ENCODE results near the gene ACIN1. TPM values are rescaled to one million over a fixed set of nuclear protein-coding genes. Genes with fewer than 3 reads are reported as not detected.

The ACIN1 gene
- total and polyA plus RNA-seq, 2 of the 13 experiments (the other 11 are each of a cell fraction or from before 2014, with no cell fraction given) = 165 to 183 TPM

- H3K4me1 ChIP-seq (ENCODE audit: insufficient read depth, low read length) = peaks cover 21% of the 10 kb centered on the region
- in situ Hi-C loops (cut with HindIII; ENCODE audit: extremely low pct_ligation_motif_present, low pct_unique_long_range_greater_than_20kb) = no loop called here
- DNase-seq (ENCODE audit: low spot score) (no peak), FAIRE-seq (no peak), ATAC-seq (no peak)
- 0 out of 2 replicates have a peak, but pooled peaks cover 6% of the 10 kb centered on the region for H4K20me1 ChIP-seq (ENCODE audit: insufficient read depth, low read length)
- H3K4me2 ChIP-seq (ENCODE audit: low read depth, low read length) = no peak overlapping the region
- H2AFZ ChIP-seq (ENCODE audit: low read length) = no peak overlapping the region
- ChIA-PET CTCF (ENCODE audit: low intra/inter-chr PET ratio, low total read pairs) (no interaction called here), POLR2A (interaction anchor here (0.7 to 15.1 kb wide), 9 partner anchors 10 to 48 kb away, joined by 3 to 203 read pairs (median 4); partner anchors contain the start of genes AJUBA and PSMB5)
- no TSS peak for BruUV-seq (replicated peaks)
- H3K9me3 ChIP-seq (ENCODE audit: low read length) = no peaks in the 10 kb centered on the region
- 99% methylated on average over 2 of the region's 2 CpGs for whole genome bisulfite sequencing (ENCODE audit: low lambda C conversion rate)
- no peak overlapping the region for H3K9ac ChIP-seq (ENCODE audit: insufficient read depth, low read depth, low read length)
- H3K36me3 ChIP-seq (replicated peaks in 1 of 2; ENCODE audit: control insufficient read depth in 1 of 2, insufficient read depth in 2 of 2, low read length in 2 of 2) = peaks cover 16 to 30% of the 10 kb centered on the region in 2 experiments
- intact Hi-C loops (cut with micrococcal nuclease; ENCODE audit: unreplicated experiment) = no loop called here
- H3K4me3 ChIP-seq (replicated peaks in 1 of 3; ENCODE audit: insufficient read depth in 1 of 3, low read depth in 2 of 3, low read length in 3 of 3) = no peak overlapping the region
- no peaks in the 10 kb centered on the region for H3K27me3 ChIP-seq (ENCODE audit: control insufficient read depth in 1 of 2, insufficient read depth in 2 of 2, low read length in 2 of 2)
- peaks cover 7% of the 10 kb centered on the region for H3K79me2 ChIP-seq (ENCODE audit: insufficient read depth, low read length)
- H3K27ac ChIP-seq (ENCODE audit: extremely low read length, insufficient read depth, low read length) = no peak overlapping the region
- no peak for TF ChIP-seq ZSCAN29 (CRISPR knock-in tag; conservative IDR thresholded peaks at IDR 0.05)
- TF ChIP-seq, protein P1, sequence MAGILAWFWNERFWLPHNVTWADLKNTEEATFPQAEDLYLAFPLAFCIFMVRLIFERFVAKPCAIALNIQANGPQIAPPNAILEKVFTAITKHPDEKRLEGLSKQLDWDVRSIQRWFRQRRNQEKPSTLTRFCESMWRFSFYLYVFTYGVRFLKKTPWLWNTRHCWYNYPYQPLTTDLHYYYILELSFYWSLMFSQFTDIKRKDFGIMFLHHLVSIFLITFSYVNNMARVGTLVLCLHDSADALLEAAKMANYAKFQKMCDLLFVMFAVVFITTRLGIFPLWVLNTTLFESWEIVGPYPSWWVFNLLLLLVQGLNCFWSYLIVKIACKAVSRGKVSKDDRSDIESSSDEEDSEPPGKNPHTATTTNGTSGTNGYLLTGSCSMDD (CRISPR knock-in tag; IDR thresholded peaks at IDR 0.05) = no peak
- no peak for TF ChIP-seq SMC3 (IDR thresholded peaks at IDR 0.05; ENCODE audit: low read length)
- TF ChIP-seq FOSL1 (CRISPR knock-in tag; IDR thresholded peaks at IDR 0.05; ENCODE audit: borderline replicate concordance) = no peak
- no peak for TF ChIP-seq ZNF563 (CRISPR knock-in tag; IDR thresholded peaks at IDR 0.05)
- TF ChIP-seq WIZ (CRISPR knock-in tag; IDR thresholded peaks at IDR 0.05) = no peak
- TF ChIP-seq IKZF1 (IDR thresholded peaks at IDR 0.05) = no peak
- peak; percentile 35; the same call in 1 of the 2 replicates for TF ChIP-seq GFI1 (CRISPR knock-in tag; IDR thresholded peaks at IDR 0.05; ENCODE audit: borderline replicate concordance)
- no peak for TF ChIP-seq PCBP2 (optimal IDR thresholded peaks at IDR 0.05; ENCODE audit: low read depth, low read length, poor library complexity, severe bottlenecking)
- TF ChIP-seq SRF (IDR thresholded peaks at IDR 0.05; ENCODE audit: low read depth, low read length) = no peak
- TF ChIP-seq, protein P2, sequence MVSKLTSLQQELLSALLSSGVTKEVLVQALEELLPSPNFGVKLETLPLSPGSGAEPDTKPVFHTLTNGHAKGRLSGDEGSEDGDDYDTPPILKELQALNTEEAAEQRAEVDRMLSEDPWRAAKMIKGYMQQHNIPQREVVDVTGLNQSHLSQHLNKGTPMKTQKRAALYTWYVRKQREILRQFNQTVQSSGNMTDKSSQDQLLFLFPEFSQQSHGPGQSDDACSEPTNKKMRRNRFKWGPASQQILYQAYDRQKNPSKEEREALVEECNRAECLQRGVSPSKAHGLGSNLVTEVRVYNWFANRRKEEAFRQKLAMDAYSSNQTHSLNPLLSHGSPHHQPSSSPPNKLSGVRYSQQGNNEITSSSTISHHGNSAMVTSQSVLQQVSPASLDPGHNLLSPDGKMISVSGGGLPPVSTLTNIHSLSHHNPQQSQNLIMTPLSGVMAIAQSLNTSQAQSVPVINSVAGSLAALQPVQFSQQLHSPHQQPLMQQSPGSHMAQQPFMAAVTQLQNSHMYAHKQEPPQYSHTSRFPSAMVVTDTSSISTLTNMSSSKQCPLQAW (CRISPR knock-in tag; IDR thresholded peaks at IDR 0.05) = no peak
- TF ChIP-seq MAF1 (CRISPR knock-in tag; IDR thresholded peaks at IDR 0.05; ENCODE audit: borderline replicate concordance) = no peak
- TF ChIP-seq POLR2A (IDR thresholded peaks at IDR 0.05; ENCODE audit: insufficient read depth in 1 of 2, low read depth in 2 of 2, low read length in 2 of 2) = peak in 1 of 2 experiments; percentile 47; a peak in 3 of 4 replicates
- peak; percentile 71; the same call in 1 of the 2 replicates for TF ChIP-seq ZNF615 (CRISPR knock-in tag; IDR thresholded peaks at IDR 0.05; ENCODE audit: borderline replicate concordance)
- TF ChIP-seq SSRP1 (CRISPR knock-in tag; IDR thresholded peaks at IDR 0.05) = peak; percentile 56; the same call in 1 of the 2 replicates
- TF ChIP-seq, protein P3, sequence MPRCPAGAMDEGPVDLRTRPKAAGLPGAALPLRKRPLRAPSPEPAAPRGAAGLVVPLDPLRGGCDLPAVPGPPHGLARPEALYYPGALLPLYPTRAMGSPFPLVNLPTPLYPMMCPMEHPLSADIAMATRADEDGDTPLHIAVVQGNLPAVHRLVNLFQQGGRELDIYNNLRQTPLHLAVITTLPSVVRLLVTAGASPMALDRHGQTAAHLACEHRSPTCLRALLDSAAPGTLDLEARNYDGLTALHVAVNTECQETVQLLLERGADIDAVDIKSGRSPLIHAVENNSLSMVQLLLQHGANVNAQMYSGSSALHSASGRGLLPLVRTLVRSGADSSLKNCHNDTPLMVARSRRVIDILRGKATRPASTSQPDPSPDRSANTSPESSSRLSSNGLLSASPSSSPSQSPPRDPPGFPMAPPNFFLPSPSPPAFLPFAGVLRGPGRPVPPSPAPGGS (CRISPR knock-in tag; IDR thresholded peaks at IDR 0.05) = 0 out of 2 replicates have a peak, but pooled peaks have one; percentile 17
- TF ChIP-seq ZNF547 (CRISPR knock-in tag; IDR thresholded peaks at IDR 0.05) = 0 out of 2 replicates have a peak, but pooled peaks have one; percentile 10
- 0 out of 2 replicates have a peak, but pooled peaks have one; percentile 1 for TF ChIP-seq POLR2AphosphoS2 (IDR thresholded peaks at IDR 0.05; ENCODE audit: low read depth, low read length)
- peak; percentile 72 for TF ChIP-seq RBM22 (optimal IDR thresholded peaks at IDR 0.05; ENCODE audit: low read length)
- no peak for TF ChIP-seq MEF2D (CRISPR knock-in tag; IDR thresholded peaks at IDR 0.05)
- TF ChIP-seq POLR2AphosphoS5 (IDR thresholded peaks at IDR 0.05; ENCODE audit: low read depth, low read length) = peak; percentile 46
- TF ChIP-seq POLR2G (IDR thresholded peaks at IDR 0.05; ENCODE audit: low read depth, low read length) = peak; percentile 50
Measured at GRCh38 chr14:23023795-23024152, 71.2 kb downstream of the ACIN1 start.

Data from HepG2 (cell line).